HG03521 (cell line): ENCODE results near the gene XIST.
"Not testable (repeated sequence)": the region's sequence is repeated elsewhere in the genome, so short reads cannot be mapped to it uniquely, and the experiment has no call there.

Experiments
- ATAC-seq: cut with Tn5 transposase; IDR thresholded peaks from one replicate; pipeline ENCODE4 v1.9.1; 2021; ENCODE audit warnings: mild to moderate bottlenecking, moderate library complexity; ENCODE audit not compliant: unreplicated experiment

The XIST gene

GRCh38 chrX:73852467-73852866 lies at the start of gene XIST:
XIST (minus strand) TSS chrX:73852714.
- no peak for ATAC-seq

GRCh38 chrX:73898315-73898714 lies 45.8 kb upstream of the XIST start:
- ATAC-seq = not testable (repeated sequence)

GRCh38 chrX:73892515-73893090 lies 40.1 kb upstream of the XIST start:
- ATAC-seq = not testable (repeated sequence)

GRCh38 chrX:73882260-73882659 lies 29.7 kb upstream of the XIST start:
- not testable (repeated sequence) for ATAC-seq

- no peak for ATAC-seq
Measured at GRCh38 chrX:73877687-73878086, 25.2 kb upstream of the XIST start.

- ATAC-seq = no peak
Measured at GRCh38 chrX:73876911-73877310, 24.4 kb upstream of the XIST start.

GRCh38 chrX:73868916-73869315 lies 16.4 kb upstream of the XIST start:
- no peak for ATAC-seq

GRCh38 chrX:73867144-73867543 lies 14.6 kb upstream of the XIST start:
- ATAC-seq = no peak

GRCh38 chrX:73863852-73864251 lies 11.3 kb upstream of the XIST start:
- no peak for ATAC-seq

GRCh38 chrX:73863268-73863667 lies 10.8 kb upstream of the XIST start:
- no peak for ATAC-seq

GRCh38 chrX:73859622-73860021 lies 7.1 kb upstream of the XIST start:
- no peak for ATAC-seq

GRCh38 chrX:73855546-73855945 lies 3.0 kb upstream of the XIST start:
- no peak for ATAC-seq

- ATAC-seq = no peak
Measured at GRCh38 chrX:73852022-73852421, 492 bp downstream of the XIST start.

- no peak for ATAC-seq
Measured at GRCh38 chrX:73851014-73852009, 1.2 kb downstream of the XIST start.

- no peak for ATAC-seq
Measured at GRCh38 chrX:73850124-73851013, 2.1 kb downstream of the XIST start.

- ATAC-seq = no peak
Measured at GRCh38 chrX:73849073-73849472, 3.4 kb downstream of the XIST start.

- ATAC-seq = no peak
Measured at GRCh38 chrX:73847991-73848390, 4.5 kb downstream of the XIST start.

- no peak for ATAC-seq
Measured at GRCh38 chrX:73847100-73847499, 5.4 kb downstream of the XIST start.

GRCh38 chrX:73842541-73843234 lies 9.8 kb downstream of the XIST start:
- ATAC-seq = no peak

GRCh38 chrX:73841337-73841736 lies 11.2 kb downstream of the XIST start:
- ATAC-seq = no peak
